ENCODE results near the gene ARID1B. TPM values are rescaled to one million over a fixed set of nuclear protein-coding genes. Genes with fewer than 3 reads are reported as not detected.

The ARID1B gene
- total RNA-seq, 2 experiments from 2014 or later: 36.9 to 38.9 TPM

- H3K36me3 Mint-ChIP-seq (ENCODE audit: low read depth): no peaks in the 10 kb centered on the region
- ATAC-seq (peak; percentile 45), DNase-seq (no peak)
- H3K9me3 Mint-ChIP-seq: no peaks in the 10 kb centered on the region
- CTCF ChIA-PET: interaction anchor here (1.1 kb wide), 1 partner anchor 15 kb away, joined by 3 read pairs; no protein-coding TSS in a partner anchor
- H3K4me3 Mint-ChIP-seq: no peak overlapping the region
- H3K4me1 Mint-ChIP-seq (ENCODE audit: low read depth): peaks cover 3% of the 10 kb centered on the region
- TF ChIP-seq, protein P1, sequence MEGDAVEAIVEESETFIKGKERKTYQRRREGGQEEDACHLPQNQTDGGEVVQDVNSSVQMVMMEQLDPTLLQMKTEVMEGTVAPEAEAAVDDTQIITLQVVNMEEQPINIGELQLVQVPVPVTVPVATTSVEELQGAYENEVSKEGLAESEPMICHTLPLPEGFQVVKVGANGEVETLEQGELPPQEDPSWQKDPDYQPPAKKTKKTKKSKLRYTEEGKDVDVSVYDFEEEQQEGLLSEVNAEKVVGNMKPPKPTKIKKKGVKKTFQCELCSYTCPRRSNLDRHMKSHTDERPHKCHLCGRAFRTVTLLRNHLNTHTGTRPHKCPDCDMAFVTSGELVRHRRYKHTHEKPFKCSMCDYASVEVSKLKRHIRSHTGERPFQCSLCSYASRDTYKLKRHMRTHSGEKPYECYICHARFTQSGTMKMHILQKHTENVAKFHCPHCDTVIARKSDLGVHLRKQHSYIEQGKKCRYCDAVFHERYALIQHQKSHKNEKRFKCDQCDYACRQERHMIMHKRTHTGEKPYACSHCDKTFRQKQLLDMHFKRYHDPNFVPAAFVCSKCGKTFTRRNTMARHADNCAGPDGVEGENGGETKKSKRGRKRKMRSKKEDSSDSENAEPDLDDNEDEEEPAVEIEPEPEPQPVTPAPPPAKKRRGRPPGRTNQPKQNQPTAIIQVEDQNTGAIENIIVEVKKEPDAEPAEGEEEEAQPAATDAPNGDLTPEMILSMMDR (IDR thresholded peaks at IDR 0.05): no peak
- intact Hi-C loops (cut with micrococcal nuclease): no loop called here
- H3K27me3 Mint-ChIP-seq: no peaks in the 10 kb centered on the region
- POLR2A ChIA-PET: no interaction called here
- no peak overlapping the region for H3K27ac Mint-ChIP-seq
These were observed 9.3 kb upstream of the ARID1B start for GRCh38 chr6:156767603-156768467.

- no peaks in the 10 kb centered on the region for H3K27me3 Mint-ChIP-seq
- POLR2A ChIA-PET: interaction anchor here (0.9 kb wide), 1 partner anchor 9 kb away, joined by 3 read pairs; no protein-coding TSS in a partner anchor
- H3K36me3 Mint-ChIP-seq (ENCODE audit: low read depth): no peaks in the 10 kb centered on the region
- ATAC-seq: no peak
- TF ChIP-seq, protein P1 (IDR thresholded peaks at IDR 0.05): no peak
- H3K9me3 Mint-ChIP-seq: no peaks in the 10 kb centered on the region
- no peak overlapping the region for H3K4me3 Mint-ChIP-seq
- intact Hi-C loops (cut with micrococcal nuclease): no loop called here
- no peak for DNase-seq
- no peak overlapping the region for H3K27ac Mint-ChIP-seq
- peaks cover 18% of the 10 kb centered on the region for H3K4me1 Mint-ChIP-seq (ENCODE audit: low read depth)
- CTCF ChIA-PET: interaction anchor here (1.0 to 2.0 kb wide), 2 partner anchors 17 to 86 kb away, joined by 3 to 5 read pairs; no protein-coding TSS in a partner anchor
These were observed 6.1 kb upstream of the ARID1B start for GRCh38 chr6:156771047-156771446.

DNA sequence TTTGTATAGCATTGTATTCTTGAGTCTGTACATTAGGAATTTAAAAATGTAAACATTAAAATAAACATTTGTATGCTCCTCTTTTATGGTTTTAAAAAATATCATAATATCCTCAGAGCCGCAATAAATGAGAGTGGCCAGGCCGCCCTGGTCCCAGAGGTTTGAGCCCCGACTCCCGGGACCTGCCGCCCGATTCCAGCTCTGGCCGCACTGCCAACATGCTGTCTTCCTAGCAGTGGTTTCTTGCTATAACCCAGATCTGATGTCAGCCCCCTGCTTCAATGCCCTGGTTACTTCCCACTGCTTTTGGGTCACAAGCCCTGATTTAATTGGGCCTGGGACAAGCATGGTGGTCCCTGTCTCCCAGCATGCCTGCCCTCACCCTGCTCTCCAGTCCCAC is 5.4 kb upstream of the ARID1B start:
- DNase-seq (no peak), ATAC-seq (no peak)
- Mint-ChIP-seq H3K27ac (no peak overlapping the region), H3K27me3 (no peaks in the 10 kb centered on the region), H3K36me3 (ENCODE audit: low read depth) (peaks cover 3% of the 10 kb centered on the region), H3K9me3 (no peaks in the 10 kb centered on the region), H3K4me3 (no peak overlapping the region), H3K4me1 (ENCODE audit: low read depth) (peaks cover 22% of the 10 kb centered on the region)
- POLR2A ChIA-PET: no interaction called here
- TF ChIP-seq, protein P1 (IDR thresholded peaks at IDR 0.05): no peak
- CTCF ChIA-PET: interaction anchor here (1.0 kb wide), 1 partner anchor 85 kb away, joined by 3 read pairs; no protein-coding TSS in a partner anchor
- intact Hi-C loops (cut with micrococcal nuclease): no loop called here

DNA sequence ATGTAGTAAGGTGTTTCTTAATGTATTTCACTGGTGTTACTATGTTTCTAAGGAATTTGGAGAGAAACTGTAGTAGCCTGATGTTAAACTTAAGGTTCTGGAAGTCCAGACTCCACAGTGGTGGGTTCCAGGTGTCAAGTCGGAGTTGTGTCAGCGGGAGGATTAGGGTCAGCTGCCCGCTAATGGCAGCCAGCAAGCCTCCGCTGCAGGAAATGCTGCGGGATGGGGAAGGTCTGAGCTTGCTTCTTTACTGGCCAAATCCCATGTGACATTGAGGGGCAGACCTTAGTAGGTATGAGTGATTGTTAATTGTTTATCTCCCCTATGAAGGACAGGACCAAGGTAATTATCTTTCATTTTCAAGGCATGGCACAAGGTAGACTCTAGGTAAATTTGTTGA is 3.7 kb upstream of the ARID1B start:
- peaks cover 6% of the 10 kb centered on the region for H3K36me3 Mint-ChIP-seq (ENCODE audit: low read depth)
- H3K9me3 Mint-ChIP-seq: no peaks in the 10 kb centered on the region
- H3K27me3 Mint-ChIP-seq: no peaks in the 10 kb centered on the region
- peaks cover 19% of the 10 kb centered on the region for H3K4me1 Mint-ChIP-seq (ENCODE audit: low read depth)
- ATAC-seq (no peak), DNase-seq (no peak)
- POLR2A ChIA-PET: no interaction called here
- intact Hi-C loops (cut with micrococcal nuclease): no loop called here
- no peak overlapping the region for H3K4me3 Mint-ChIP-seq
- TF ChIP-seq, protein P1 (IDR thresholded peaks at IDR 0.05): no peak
- no peak overlapping the region for H3K27ac Mint-ChIP-seq
- CTCF ChIA-PET: no interaction called here

Measured in activated CD8-positive, alpha-beta T cell treated with anti-CD3 and anti-CD28 coated beads for 36 hours (primary cell).